Measurements from ENCODE around the gene ATXN10. TPM values are rescaled to one million over a fixed set of nuclear protein-coding genes. Genes with fewer than 3 reads are reported as not detected.
A peak's percentile ranks its signal among the peaks of the same experiment; 100 is the strongest.

The ATXN10 gene
- total RNA-seq, 4 donors from 2014 or later, result 79.0 to 152 (median 88.3) TPM

DNA sequence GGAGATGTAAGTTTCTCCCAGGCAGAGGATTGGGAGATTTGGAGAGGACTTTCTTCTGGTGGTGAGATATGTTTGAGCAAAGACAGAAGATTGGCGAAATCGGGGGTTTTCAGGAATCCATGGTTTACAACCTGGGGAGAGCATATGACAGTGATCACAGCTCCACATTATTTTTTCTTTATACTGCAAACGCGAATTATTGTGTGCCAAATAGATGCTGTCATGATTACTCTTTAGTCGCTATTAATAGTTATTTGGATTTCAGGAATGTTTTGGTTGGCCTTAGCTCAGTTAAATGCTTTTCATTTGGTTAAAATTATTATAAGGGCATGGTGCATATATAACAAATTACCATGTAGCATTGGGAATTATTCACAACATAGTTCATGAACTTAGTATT, 15.2 kb downstream of the ATXN10 start:
- Histone ChIP-seq H3K9me3 (no peaks in the 10 kb centered on the region), H3K4me1 (peaks cover 0 to 80% (median 25%) of the 10 kb centered on the region in 3 donors), H3K27me3 (no peaks in the 10 kb centered on the region), H3K36me3 (peaks cover 0 to 23% (median 0%) of the 10 kb centered on the region in 3 donors), H3K4me3 (no peak overlapping the region), H3K27ac (peak overlapping the region in 1 of 4 donors; percentile 10)
- intact Hi-C loops (cut with DNase I), result no loop called here
- TF ChIP-seq, protein P1, sequence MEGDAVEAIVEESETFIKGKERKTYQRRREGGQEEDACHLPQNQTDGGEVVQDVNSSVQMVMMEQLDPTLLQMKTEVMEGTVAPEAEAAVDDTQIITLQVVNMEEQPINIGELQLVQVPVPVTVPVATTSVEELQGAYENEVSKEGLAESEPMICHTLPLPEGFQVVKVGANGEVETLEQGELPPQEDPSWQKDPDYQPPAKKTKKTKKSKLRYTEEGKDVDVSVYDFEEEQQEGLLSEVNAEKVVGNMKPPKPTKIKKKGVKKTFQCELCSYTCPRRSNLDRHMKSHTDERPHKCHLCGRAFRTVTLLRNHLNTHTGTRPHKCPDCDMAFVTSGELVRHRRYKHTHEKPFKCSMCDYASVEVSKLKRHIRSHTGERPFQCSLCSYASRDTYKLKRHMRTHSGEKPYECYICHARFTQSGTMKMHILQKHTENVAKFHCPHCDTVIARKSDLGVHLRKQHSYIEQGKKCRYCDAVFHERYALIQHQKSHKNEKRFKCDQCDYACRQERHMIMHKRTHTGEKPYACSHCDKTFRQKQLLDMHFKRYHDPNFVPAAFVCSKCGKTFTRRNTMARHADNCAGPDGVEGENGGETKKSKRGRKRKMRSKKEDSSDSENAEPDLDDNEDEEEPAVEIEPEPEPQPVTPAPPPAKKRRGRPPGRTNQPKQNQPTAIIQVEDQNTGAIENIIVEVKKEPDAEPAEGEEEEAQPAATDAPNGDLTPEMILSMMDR (IDR thresholded peaks at IDR 0.05), result no peak
- no peak for TF ChIP-seq POLR2A (IDR thresholded peaks at IDR 0.05)
- WGBS, 2 donors, result 70 to 71% methylated on average over 5 of the region's 5 CpGs
- no peak for DNase-seq

DNA sequence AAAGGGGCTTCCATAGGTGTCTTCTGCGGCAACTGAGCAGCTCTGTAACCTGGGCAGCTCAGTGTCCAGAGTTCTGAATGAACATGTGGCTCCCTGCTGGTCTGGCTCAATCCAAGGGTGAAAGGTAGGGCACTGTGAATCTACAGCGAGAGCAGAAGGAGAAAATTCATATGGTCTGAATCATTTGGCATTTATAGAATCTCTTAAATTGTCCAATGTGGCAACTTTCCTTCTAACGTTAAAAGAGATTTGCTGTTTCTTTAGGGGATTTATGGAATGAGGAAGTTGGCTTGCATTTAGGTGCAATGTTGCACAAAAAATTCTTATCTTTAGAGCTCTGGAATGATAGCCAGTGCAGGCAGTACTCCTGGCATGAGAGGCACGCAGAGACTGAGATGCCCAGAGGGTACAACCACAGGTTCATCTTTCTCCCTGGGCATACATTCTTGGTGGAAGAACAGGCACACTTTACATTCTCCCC, 17.0 kb downstream of the ATXN10 start:
- Histone ChIP-seq H3K27me3 (no peaks in the 10 kb centered on the region), H3K27ac (peak overlapping the region in 2 of 4 donors; percentile 41 to 53), H3K4me3 (no peak overlapping the region), H3K9me3 (no peaks in the 10 kb centered on the region), H3K36me3 (peaks cover 0 to 41% (median 7%) of the 10 kb centered on the region in 3 donors), H3K4me1 (peaks cover 0 to 69% (median 24%) of the 10 kb centered on the region in 3 donors)
- no peak for DNase-seq
- intact Hi-C loops (cut with DNase I), result no loop called here
- TF ChIP-seq, protein P1 (IDR thresholded peaks at IDR 0.05), result no peak
- no peak for TF ChIP-seq POLR2A (IDR thresholded peaks at IDR 0.05)
- 24 to 37% methylated on average over 4 of the region's 4 CpGs for WGBS, 2 donors

DNA sequence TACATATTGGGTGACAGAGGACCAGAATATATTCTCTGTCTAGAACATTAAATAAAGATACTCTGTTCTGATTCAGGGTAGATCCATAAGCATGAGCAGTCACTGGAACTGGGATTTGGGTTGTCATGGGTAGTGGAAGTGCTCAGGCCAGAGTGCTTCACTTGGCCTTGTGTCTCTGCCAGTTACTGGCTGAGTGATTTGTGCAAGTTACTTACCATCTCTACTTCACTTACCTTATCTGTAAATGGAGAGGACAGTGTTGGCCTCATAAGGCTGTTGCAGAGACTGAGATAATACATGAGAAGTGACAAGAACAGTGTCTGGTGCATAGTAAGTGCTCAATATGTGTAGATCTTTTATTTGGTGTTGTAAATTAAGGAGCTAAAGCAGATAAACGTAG, 17.6 kb downstream of the ATXN10 start:
- no peak overlapping the region for H3K4me3 ChIP-seq
- TF ChIP-seq, protein P1 (IDR thresholded peaks at IDR 0.05), result no peak
- TF ChIP-seq POLR2A (IDR thresholded peaks at IDR 0.05), result no peak
- intact Hi-C loops (cut with DNase I), result no loop called here
- no peak for DNase-seq
- no peaks in the 10 kb centered on the region for H3K9me3 ChIP-seq
- peak overlapping the region in 2 of 4 donors; percentile 41 to 53 for H3K27ac ChIP-seq
- H3K4me1 ChIP-seq, result peaks cover 0 to 63% (median 21%) of the 10 kb centered on the region in 3 donors
- 84 to 86% methylated on average over 1 of the region's 1 CpG for WGBS, 2 donors
- H3K36me3 ChIP-seq, result peaks cover 0 to 47% (median 7%) of the 10 kb centered on the region in 3 donors
- H3K27me3 ChIP-seq, result no peaks in the 10 kb centered on the region

DNA sequence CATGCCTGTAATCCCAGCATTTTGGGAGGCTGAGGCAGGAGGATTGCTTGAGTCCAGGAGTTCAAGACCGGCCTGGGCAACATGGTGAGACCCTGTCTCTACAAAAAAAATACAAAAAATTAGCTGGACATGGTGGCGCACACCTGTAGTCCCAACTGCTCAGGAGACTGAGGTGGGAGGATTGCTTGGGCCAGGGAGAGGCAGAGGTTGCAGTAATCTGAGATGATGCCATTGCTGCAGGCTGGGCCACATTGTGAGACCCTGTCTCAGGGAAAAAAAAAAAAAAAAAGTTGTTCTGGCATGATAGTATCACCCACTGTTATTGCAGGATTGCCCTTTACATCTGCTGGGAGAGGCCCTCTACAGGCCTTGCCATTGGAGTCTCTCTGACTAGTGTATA, 18.4 kb downstream of the ATXN10 start:
- no peaks in the 10 kb centered on the region for H3K9me3 ChIP-seq
- no peak overlapping the region for H3K27ac ChIP-seq
- intact Hi-C loops (cut with DNase I), result no loop called here
- peaks cover 0 to 55% (median 7%) of the 10 kb centered on the region in 3 donors for H3K36me3 ChIP-seq
- no peak overlapping the region for H3K4me3 ChIP-seq
- TF ChIP-seq, protein P1 (IDR thresholded peaks at IDR 0.05), result no peak
- no peak for TF ChIP-seq POLR2A (IDR thresholded peaks at IDR 0.05)
- H3K27me3 ChIP-seq, result no peaks in the 10 kb centered on the region
- DNase-seq, result no peak
- H3K4me1 ChIP-seq, result peaks cover 0 to 55% (median 21%) of the 10 kb centered on the region in 3 donors
- 89 to 95% methylated on average over 2 of the region's 2 CpGs for WGBS, 2 donors

DNA sequence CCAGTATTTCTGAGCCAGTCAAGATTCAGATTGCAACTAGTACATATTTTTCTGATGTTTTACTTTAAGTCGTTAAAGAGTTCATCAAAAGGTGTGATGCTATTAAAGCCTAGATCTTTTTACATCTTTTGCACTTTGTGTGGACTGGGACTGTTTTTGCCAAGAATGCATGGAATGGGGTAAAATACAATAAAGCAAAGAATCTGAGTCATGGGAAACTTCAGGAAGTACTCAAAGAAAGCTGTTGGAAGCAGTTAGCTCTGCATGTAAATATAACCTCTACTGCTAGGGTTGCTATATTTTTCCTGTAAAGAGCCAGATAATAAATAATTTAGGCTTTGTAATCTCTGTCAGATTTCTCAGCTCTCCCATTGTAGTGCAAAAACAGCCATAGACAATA, 20.9 kb downstream of the ATXN10 start:
- WGBS, 2 donors, result 36 to 59% methylated on average over 1 of the region's 1 CpG
- Histone ChIP-seq H3K4me1 (peaks cover 0 to 29% (median 9%) of the 10 kb centered on the region in 3 donors), H3K27ac (no peak overlapping the region), H3K9me3 (no peaks in the 10 kb centered on the region), H3K4me3 (no peak overlapping the region), H3K36me3 (peaks cover 0 to 79% (median 7%) of the 10 kb centered on the region in 3 donors), H3K27me3 (no peaks in the 10 kb centered on the region)
- TF ChIP-seq POLR2A (IDR thresholded peaks at IDR 0.05), result no peak
- TF ChIP-seq, protein P1 (IDR thresholded peaks at IDR 0.05), result no peak
- intact Hi-C loops (cut with DNase I), result no loop called here
- DNase-seq, result no peak

All from esophagus squamous epithelium (tissue), 5 donors.